HS-5 (cell line): ENCODE measurements around the gene CYB5RL.
"Not testable (repeated sequence)": the region's sequence is repeated elsewhere in the genome, so short reads cannot be mapped to it uniquely, and the experiment has no call there.

Source experiments
- DNase-seq: peaks from one replicate; pipeline ENCODE4 v3.0.0-alpha.2; 2012; ENCODE audit warnings: low read depth

The CYB5RL gene, protein sequence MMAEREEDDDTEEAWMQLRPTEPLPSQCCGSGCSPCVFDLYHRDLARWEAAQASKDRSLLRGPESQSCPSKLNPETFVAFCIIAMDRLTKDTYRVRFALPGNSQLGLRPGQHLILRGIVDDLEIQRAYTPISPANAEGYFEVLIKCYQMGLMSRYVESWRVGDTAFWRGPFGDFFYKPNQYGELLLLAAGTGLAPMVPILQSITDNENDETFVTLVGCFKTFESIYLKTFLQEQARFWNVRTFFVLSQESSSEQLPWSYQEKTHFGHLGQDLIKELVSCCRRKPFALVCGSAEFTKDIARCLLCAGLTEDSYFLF

DNA sequence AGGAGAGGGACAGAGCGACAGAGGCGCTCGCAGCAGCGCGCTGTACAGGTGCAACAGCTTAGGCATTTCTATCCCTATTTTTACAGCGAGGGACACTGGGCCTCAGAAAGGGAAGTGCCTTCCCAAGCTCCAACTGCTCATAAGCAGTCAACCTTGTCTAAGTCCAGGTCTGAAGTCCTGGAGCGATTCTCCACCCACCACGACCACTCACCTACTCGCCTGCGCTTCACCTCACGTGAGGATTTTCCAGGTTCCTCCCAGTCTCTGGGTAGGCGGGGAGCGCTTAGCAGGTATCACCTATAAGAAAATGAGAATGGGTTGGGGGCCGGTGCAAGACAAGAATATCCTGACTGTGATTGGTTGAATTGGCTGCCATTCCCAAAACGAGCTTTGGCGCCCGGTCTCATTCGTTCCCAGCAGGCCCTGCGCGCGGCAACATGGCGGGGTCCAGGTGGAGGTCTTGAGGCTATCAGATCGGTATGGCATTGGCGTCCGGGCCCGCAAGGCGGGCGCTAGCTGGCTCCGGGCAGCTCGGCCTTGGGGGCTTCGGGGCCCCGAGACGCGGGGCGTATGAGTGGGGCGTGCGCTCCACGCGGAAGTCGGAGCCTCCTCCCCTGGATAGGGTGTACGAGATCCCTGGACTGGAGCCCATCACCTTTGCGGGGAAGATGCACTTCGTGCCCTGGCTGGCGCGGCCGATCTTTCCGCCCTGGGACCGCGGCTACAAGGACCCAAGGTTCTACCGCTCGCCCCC is at the start of gene CYB5RL, which contains the start of gene MRPL37:
Gene CYB5RL (minus strand): TSS at position 266 of the 754 bp plus-strand sequence. CDS start 4,414 bp downstream, outside the sequence.
Gene MRPL37 (plus strand): TSS at position 403 of the 754 bp plus-strand sequence. CDS start 77 bp downstream, at position 480.
- DNase-seq, result peak; percentile 87

DNA sequence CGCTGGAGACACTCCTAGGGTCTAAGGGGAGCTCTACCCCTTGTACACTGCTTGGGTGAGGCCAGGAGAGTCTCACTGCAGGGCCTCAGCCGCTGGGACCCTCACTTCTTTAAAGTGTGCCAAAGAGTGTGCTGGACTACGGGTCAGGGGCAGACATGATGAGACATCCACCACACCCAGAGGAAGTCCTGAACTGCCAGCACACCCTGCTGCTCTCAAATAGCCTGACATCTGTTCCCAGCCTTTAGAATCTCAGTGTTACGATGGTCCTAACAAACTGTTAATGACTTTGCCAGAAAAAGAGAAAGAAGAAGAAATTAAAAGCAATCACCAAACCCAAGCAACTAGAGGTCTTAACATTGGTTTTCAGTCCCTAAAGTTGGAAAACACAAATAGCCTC is 49.1 kb upstream of the CYB5RL start:
- no peak for DNase-seq

DNA sequence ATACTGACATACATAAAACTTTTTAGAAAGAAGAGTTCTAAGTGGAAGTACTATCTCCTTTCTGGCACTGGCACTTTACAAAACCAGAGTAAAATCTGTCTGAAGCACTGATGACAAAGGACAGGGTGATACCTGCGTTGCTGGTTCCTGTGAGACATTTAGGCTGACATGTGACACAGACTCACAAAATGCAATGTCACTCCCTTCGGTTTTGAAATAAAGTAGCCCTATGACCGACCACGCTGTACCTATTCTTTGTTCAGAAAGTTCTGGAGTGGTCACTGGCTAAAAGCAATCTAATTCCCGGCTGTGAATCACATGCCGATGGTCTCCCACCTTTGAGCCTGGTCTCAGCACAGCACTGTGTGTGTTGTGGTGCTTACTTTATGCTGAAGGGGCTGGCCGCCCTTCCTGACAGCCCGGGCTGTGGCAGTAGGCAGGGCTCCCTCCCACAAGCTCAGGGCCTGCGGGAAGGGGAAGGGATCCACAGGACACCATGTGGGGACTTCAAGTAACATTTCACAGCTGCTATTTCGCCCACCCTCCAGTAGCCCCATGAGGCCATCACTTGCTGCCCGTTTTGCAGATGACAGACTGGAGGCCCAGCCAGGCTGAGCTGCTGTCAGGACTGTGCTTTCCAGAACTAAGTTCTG is 48.2 kb upstream of the CYB5RL start:
- no peak for DNase-seq

DNA sequence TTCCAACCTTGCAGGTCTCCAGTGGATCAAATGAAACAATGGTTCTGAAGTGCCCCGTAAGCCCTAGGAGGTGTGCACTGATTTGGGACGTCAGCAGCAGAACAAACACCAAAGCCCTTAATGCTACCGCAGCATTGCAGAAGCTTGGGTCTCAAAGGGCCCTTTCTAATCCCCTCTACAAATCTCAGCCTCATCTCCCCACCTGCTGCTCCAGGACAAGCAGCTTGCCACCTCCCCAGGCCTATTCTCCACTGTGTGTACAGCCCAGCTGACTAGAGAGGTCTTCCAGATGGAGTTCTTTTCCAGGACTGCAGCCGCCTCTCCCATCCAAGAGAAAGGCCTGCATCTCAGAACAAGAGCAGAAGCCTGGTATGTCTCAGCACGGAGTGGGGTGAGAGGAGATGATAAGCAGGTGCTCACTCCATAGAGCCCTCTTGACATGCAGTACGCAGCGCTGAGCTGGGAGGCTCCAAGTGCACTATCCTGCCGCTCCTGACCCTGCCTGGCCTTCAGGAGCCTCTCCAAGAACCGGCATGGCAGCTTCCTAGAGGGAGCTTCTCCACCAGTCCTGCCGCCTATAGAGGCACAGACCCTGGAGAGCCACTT is 46.4 kb upstream of the CYB5RL start:
- no peak for DNase-seq

DNA sequence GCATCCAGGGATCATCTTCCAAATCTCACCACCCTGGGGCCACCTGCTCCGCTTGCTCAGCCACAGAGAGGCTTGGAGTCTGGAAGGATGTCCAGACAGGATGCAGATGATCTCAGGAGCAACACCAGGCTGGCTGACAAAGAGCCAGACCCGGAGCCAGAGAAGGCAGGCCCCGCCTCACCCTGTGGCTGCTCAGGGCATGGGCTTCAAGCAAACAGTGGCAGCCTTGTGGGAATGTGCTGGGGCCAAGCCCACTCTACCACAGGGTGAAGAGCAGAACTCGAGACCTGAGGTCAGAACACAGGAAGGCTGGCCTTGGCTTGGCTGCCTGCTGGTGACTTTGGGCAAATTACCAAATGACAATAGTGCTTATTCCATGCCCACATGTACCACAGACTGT is 45.7 kb upstream of the CYB5RL start:
- DNase-seq, result no peak

DNA sequence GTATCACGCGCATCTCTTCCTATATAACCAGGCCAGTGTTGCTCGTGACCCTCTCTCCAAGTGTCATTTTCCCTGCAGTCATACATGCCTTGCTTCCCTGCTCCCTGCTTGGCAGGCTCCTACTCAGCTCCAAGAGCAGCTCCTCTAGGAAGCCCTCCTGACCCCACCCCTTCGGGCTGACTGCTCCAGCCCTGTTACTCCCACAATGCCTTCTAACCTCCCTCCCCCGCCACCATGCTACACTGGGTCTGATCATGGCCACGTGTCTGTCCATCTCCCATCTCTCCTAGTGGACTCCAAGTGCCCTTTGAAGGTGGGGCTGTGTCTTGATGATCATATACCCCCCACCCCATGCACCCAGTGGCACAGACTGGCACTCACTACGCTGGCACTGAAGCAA is 44.8 kb upstream of the CYB5RL start:
- no peak for DNase-seq

DNA sequence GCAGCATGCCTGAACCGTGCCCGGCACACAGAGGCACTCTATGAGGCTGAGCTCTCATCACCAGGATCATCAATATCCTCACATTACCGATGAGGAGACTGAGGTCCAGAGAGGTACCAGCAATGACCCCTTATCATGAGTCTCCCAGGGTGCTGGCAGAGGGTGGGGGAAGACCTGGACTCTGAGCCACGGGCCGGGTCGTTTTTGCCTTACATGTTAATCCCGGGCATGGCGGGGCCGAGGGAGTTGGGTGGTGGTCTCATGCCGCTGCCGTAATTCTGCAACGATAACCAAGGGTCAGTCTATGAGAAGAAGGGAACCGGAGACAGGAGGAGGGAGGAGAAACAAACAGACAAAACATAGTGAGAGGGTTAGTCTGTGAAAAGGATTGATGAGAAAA is 43.2 kb upstream of the CYB5RL start:
- DNase-seq, result no peak

DNA sequence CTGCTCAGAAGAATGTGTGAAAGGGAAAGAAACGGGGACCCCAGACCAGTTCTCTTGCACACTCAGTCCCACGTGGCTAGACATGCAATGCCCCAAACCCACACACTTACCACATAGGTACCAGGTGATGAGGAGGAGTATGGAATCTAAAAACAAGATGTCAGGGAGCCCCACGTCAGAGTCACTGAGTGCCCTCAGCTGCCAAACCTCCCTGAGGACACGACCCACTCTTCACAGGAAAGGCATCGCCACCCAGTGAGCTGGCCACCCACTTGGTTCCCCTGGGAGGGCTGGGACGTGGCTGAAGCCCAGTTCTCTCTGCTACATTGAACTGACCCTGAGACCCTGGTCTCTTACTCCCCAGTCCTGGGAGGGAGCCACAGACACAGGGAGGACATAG is 41.5 kb upstream of the CYB5RL start:
- no peak for DNase-seq

DNA sequence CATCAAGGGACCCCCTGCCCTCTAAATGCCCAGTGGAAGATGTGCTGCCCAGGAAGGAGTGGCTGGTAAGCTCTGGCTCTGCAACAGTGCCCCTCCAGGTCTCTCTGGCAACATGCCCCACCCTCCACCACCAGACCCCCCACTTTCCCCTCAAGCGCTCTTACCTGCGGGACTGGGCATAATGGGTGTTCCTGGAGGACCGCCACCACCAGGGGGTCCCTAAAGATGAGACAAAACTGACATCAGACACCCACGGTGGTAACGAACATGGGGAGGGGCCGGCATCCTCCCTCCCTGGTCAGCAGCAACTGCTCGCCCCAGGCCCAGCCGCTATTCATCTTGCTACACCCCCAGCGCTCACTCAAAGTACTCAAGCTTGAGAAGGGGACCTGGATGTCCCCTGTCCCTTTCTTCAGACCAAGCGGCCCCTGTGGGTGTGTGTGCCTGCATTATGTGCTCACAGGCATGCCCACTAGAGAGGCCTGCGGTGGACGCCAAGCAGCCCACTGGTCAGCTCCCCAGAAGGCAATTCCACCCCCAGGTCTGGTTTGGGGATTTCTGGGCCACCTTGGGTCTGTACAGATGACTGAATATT is 41.0 kb upstream of the CYB5RL start:
- DNase-seq, result no peak

DNA sequence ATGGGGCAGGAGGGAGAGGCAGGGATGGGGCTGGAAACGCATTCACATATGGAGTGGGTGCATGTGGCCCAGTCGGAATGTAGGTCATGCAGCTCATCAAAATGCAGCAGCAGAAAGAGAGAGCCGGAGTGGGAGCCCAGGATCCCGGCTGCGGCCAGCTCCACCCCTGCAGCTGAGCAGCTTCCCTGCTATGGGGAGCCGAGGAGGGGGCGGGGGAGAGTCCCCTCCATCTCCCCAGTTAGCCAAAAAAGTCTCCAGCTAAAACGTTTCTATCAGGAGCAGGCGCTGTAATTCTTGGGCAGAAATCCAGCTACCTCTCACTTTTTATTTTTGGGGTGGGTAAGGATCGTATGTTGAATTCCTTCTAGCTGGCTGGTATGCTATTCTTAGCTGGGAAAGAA is 39.8 kb upstream of the CYB5RL start:
- DNase-seq, result no peak

DNA sequence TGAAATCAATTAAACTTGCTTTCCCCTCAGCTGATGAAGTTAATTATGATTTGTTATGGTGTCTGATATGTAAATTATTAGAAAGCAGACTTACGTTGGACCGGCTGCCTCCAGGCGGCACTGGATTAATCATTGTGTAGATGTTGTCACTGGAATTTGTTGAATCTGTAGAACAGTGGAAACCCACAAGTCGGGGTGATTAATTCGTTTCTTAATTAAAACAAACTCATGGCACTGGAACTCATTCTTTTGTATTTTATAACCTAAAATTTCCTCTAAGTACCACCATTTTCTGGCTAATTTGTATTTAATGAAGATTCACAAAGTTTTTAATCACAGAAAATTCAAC is 39.2 kb upstream of the CYB5RL start:
- DNase-seq, result no peak

DNA sequence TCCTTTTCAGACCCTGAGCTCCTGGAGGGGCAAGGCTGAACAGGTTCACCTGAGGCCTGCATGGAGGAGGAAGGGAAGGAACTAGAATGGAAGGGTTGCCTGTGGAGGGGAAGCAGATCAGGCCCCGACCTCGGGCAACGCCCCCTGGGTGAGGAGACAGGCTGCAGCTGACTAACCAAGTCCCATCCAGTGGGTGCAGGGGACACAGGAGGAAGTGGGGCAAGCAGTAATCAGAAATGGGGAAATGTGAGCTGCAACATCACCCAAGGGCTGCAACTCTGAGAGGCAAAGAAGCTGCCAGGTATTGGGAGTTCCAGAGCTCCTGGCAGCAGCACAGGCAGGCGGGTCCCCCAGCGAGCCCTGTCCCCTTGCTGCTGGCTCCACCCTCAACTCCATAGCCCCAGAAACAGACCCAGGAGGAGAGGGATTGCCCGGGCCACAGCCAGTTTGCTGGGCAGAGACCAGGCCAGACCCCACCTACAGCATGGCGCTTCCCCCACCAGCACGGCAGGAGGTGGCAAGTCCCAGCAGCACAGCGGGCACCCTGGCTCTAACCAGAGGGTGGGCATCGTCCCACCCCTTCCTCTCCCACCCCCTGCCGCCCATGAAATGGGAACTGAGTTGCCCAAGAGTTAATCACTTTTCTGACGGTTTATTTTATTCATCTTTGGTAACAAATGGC is 38.7 kb upstream of the CYB5RL start:
- DNase-seq, result no peak

DNA sequence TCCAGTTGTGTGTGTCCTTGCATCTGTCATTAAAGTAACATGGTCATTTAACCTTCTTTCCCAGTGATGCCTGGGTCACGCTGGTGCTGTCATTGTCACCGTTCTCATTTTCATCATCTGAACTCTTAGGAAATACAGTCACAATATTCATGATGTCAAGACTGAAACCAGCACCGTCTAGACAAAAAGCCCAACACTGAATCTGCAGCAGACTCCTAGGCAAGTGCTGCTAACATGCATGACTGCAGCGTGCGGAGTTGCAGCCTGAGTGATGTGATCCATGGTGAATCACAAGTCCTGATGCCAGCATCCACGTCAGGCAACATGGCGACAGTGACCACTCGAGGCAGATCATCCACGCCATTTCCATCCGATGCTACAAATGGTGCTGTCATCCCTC is 37.8 kb upstream of the CYB5RL start:
- DNase-seq, result no peak

DNA sequence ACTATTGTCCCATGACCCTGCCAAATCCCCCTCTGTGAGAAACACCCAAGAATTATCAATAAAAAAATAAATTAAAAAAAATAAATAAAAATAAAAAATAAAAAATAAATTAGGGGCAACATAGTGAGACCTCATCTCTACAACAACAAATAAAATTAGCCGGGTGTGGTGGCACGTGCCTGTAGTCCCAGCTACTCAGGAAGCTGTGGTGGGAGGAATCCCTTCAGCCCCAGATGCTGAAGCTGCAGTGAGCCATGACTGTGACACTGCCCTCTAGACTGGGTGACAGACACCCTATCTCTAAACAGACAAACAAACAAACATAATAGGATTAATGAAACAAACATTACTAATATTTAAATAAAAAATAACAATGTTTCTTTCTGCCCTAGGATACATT is 34.5 kb upstream of the CYB5RL start:
- DNase-seq, result no peak

DNA sequence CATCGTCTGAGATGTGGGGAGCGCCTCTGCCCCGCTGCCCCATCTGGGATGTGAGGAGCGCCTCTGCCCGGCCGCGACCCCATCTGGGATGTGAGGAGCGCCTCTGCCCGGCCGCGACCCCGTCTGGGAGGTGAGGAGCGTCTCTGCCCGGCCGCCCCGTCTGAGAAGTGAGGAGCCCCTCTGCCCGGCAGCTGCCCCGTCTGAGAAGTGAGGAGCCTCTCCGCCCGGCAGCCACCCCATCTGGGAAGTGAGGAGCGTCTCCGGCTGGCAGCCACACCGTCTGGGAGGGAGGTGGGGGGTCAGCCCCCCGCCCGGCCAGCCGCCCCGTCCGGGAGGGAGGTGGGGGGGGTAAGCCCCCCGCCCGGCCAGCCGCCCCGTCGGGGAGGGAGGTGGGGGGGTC is 33.4 kb upstream of the CYB5RL start:
- DNase-seq, result not testable (repeated sequence)

DNA sequence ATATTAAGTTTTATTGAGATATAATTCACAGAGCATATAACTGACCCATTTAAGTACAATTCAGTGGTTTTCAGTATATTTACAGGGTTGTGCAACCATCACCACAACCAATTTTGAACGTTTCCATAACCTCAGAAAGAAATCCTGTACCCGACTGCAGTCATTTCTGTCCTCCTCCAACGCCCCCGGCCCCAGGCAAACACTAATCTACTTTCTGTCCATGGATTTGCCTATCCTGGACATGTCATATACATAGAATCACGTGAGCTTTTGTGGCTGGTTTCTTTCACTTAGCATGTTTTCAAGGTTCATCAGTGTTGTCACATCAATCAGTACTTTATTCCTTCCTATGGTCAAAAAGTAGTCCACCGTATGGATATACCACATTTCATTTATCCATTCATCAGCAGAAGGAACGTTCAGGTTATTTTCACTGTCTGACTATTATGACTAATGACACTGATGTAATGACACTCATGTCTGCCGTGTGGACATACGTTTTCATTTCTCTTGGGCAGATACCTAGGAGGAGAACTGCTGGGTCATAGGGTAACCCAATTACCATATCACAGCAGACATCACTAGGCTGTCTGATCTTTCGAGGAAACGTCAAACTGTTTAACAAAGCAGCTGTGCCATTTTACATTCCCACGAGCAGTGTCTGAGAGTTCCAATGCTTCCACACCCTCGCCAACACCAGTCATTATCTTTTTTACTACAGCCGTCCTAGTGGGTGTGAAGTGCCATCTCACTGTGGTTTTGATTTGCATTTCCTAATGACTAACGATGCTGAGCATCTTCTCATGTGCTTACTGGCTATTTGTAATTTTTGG is 30.9 kb upstream of the CYB5RL start:
- no peak for DNase-seq

DNA sequence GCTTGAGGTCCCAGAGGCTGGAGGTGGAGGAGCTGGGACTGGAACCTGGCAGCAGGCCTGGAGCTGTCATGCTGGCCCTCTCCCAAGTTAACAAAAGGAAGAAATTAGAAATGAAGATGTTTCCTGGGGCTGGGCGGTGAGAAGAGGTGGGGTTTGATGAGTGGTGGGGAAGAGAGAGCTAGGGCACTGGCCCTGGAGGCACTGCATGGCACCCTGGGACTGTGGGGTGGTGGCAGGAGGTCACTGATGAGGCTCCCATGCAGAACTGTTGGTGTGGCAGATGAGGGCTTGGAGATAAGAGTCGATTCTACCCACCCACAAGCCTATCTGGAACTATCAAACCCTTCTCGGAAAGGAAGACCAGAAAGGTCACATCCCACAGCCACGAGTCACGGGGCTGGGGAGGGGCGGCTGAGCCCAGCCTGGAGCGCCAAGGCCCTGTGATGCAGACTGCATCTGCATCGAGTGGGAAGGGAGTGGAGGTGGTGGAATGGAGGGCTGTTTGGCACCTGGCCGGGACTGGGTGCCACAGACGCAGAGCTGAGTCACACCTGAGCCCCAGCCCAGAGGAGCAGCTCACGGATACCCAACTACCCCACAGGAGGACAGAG is 29.6 kb upstream of the CYB5RL start:
- peak; percentile 53 for DNase-seq

DNA sequence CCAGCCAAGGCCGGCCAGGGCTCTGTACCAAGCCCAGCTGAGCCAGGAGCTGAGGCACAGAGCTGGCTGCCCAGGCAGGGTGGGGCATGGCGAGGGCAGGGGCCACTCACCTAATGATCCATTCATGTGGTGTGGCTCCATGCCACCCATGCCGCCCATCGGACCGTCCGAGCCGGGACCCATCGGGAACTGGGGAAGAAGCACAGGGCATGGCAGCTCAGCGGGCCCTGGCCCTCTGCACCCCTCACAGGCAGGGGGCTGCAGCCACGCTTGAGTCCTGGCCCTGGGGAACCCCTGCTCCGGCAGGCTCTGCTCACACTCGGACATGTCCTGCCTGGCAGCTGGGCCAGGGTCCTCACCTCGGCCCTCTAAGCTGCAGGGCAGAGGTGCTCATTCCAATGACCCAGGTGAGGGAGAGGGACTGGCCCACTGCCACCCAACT is 28.8 kb upstream of the CYB5RL start:
- DNase-seq, result no peak

DNA sequence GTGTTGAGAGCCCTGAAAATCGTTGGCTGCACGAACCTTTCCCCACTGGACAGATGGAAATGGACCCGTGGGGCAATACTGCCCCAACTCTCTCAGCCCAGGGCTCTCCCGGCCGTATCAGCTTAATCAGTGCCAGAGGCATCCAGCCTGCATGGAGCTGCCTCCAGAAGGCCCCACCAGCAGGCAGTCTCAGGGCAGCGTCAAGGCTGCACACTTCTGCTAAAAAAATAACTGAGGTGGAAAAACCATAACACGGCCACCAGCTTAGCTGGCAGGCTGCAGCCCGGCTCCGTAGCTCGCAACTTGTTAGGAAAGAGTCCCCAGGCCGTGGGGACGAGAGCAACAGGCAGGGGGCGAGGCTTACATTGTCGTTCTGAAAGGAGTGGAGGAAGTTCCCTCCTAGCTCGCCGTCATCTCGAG is 28.1 kb upstream of the CYB5RL start:
- no peak for DNase-seq

DNA sequence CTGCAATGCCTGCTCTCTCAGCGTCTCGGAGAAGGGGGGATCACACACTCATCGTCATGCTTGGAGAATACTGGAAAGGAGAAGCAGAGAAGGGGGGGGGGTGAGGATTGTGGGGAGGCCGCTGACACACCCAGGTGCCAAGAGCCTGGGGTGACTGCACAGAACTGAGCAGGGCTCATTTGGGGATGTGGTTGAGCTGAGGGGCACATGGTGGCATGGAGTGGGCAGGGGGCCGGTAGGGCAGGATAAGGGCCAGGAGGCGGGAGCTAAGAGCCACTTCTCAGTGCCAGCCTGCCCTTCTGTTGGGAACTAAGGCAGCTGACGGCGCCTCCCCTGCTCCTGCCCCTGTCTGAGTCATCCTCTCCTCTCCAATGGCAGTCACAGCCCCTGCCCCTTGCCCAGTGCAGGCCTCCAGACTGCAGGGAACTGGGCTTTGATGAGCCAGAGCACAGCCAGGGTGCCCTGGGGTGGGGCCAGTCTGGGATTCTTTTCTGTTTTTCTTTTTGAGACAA is 27.3 kb upstream of the CYB5RL start:
- no peak for DNase-seq
